GM21717 (cell line): ENCODE measurements around the gene HIVEP3.
A peak's percentile ranks its signal among the peaks of the same experiment; 100 is the strongest.

Source experiments
- ATAC-seq: cut with Tn5 transposase; IDR thresholded peaks from one replicate; pipeline ENCODE4 v1.9.1; 2021; ENCODE audit warnings: mild to moderate bottlenecking, moderate library complexity; ENCODE audit not compliant: unreplicated experiment

The HIVEP3 gene

GRCh38 chr1:41641941-41642527, 276.7 kb downstream of the HIVEP3 start:
- no peak for ATAC-seq

GRCh38 chr1:41641475-41641814, 277.3 kb downstream of the HIVEP3 start:
- ATAC-seq = no peak

GRCh38 chr1:41640756-41641474, 277.8 kb downstream of the HIVEP3 start:
- no peak for ATAC-seq

- no peak for ATAC-seq
Measured at GRCh38 chr1:41640141-41640751, 278.5 kb downstream of the HIVEP3 start.

- ATAC-seq = no peak
Measured at GRCh38 chr1:41639332-41639936, 279.3 kb downstream of the HIVEP3 start.

- no peak for ATAC-seq
Measured at GRCh38 chr1:41638086-41639024, 280.4 kb downstream of the HIVEP3 start.

GRCh38 chr1:41637367-41637766, 281.4 kb downstream of the HIVEP3 start:
- ATAC-seq = no peak

GRCh38 chr1:41633764-41634163, 285.0 kb downstream of the HIVEP3 start:
- no peak for ATAC-seq

GRCh38 chr1:41632781-41633575, 285.7 kb downstream of the HIVEP3 start:
- no peak for ATAC-seq

- ATAC-seq = no peak
Measured at GRCh38 chr1:41631971-41632370, 286.8 kb downstream of the HIVEP3 start.

- no peak for ATAC-seq
Measured at GRCh38 chr1:41631154-41631553, 287.6 kb downstream of the HIVEP3 start.

- ATAC-seq = no peak
Measured at GRCh38 chr1:41629571-41629970, 289.2 kb downstream of the HIVEP3 start.

- no peak for ATAC-seq
Measured at GRCh38 chr1:41629141-41629540, 289.6 kb downstream of the HIVEP3 start.

GRCh38 chr1:41627491-41628280, 291.0 kb downstream of the HIVEP3 start:
- ATAC-seq = no peak

- no peak for ATAC-seq
Measured at GRCh38 chr1:41626616-41627375, 291.9 kb downstream of the HIVEP3 start.

GRCh38 chr1:41626146-41626545, 292.6 kb downstream of the HIVEP3 start:
- no peak for ATAC-seq

- no peak for ATAC-seq
Measured at GRCh38 chr1:41623736-41624135, 295.0 kb downstream of the HIVEP3 start.

GRCh38 chr1:41622859-41623732, 295.6 kb downstream of the HIVEP3 start:
- ATAC-seq = peak; percentile 62
